IMR-90 (cell line): ENCODE results near the gene DPP6. TPM values are rescaled to one million over a fixed set of nuclear protein-coding genes. Genes with fewer than 3 reads are reported as not detected.

ENCODE experiments used
- ATAC-seq: fragments of 200-7000 bp; cut with Tn5 transposase; 2 replicates; pipeline ENCODE4 v1.9.1; 2020; ENCODE audit warnings: low read depth, mild to moderate bottlenecking, moderate library complexity
- BruUV-seq: library from RNA; stranded (reverse); fragments of 400-500 nt; replicated peaks from 2 replicates; lab custom pipeline; 2021; lab: Mats Ljungman, UMichigan
- CTCF ChIA-PET: fragments of 300-600 bp; formaldehyde crosslinking; extraction: SDS; loops from one replicate; lab custom pipeline; 2021; ENCODE audit warnings: antibody characterized with exemption; lab: Yijun Ruan, JAX
- POLR2A ChIA-PET: fragments of 300-600 bp; sonication (Branson Sonifier 250); formaldehyde crosslinking; loops from one replicate; lab custom pipeline; 2022; ENCODE audit warnings: antibody characterized with exemption; ENCODE audit not compliant: unreplicated experiment; lab: Charles Lee
- DNase-seq: peaks from one replicate; pipeline ENCODE4 v3.0.0; 2013
- H2AFZ ChIP-seq: replicated peaks from 2 replicates; pipeline ENCODE3; 2013; ENCODE audit warnings: low read length, mild to moderate bottlenecking; ENCODE audit not compliant: poor library complexity
- H2AK5ac ChIP-seq: 2 replicates; pipeline ENCODE4 v1.6.1; 2013; ENCODE audit warnings: low read depth, low read length, inconsistent platforms
- H2AK9ac ChIP-seq: replicated peaks from 2 replicates; pipeline ENCODE3; 2013; ENCODE audit warnings: mild to moderate bottlenecking, low read depth, low read length, moderate library complexity; ENCODE audit not compliant: poor library complexity
- H2BK120ac ChIP-seq: 2 replicates; pipeline ENCODE4 v1.6.1; 2013; ENCODE audit warnings: low read depth, low read length, inconsistent platforms
- H2BK15ac ChIP-seq: 3 replicates; pipeline ENCODE4 v1.6.1; 2013; ENCODE audit warnings: low read depth, low read length, inconsistent platforms
- H2BK20ac ChIP-seq: 2 replicates; pipeline ENCODE4 v1.6.1; 2013; ENCODE audit warnings: low read depth, mild to moderate bottlenecking, inconsistent platforms, low read length, moderate library complexity
- H2BK5ac ChIP-seq: 2 replicates; pipeline ENCODE4 v1.6.1; 2013; ENCODE audit warnings: mild to moderate bottlenecking, low read depth, low read length, inconsistent platforms; ENCODE audit not compliant: poor library complexity, severe bottlenecking
- H3K14ac ChIP-seq: replicated peaks from 2 replicates; pipeline ENCODE4 v1.6.1; 2013; ENCODE audit warnings: low read depth, low read length, inconsistent platforms
- H3K18ac ChIP-seq: 2 replicates; pipeline ENCODE4 v1.6.1; 2013; ENCODE audit warnings: low read depth, low read length, control low read depth
- H3K23ac ChIP-seq: 2 replicates; pipeline ENCODE4 v1.6.1; 2013; ENCODE audit warnings: low read depth, low read length, inconsistent platforms
- H3K27ac ChIP-seq: 2 replicates; pipeline ENCODE4 v1.5.1; 2013; ENCODE audit warnings: mild to moderate bottlenecking, control low read depth, low read length; ENCODE audit not compliant: insufficient read depth
- H3K27me3 ChIP-seq: 2 replicates; pipeline ENCODE4 v1.6.1; 2013; ENCODE audit warnings: low read length; ENCODE audit not compliant: control insufficient read depth, insufficient read depth
- H3K36me3 ChIP-seq: 2 replicates; pipeline ENCODE4 v1.6.1; 2013; ENCODE audit warnings: low read length, mixed read lengths; ENCODE audit not compliant: control insufficient read depth, insufficient read depth
- H3K4ac ChIP-seq: 2 replicates; pipeline ENCODE4 v1.6.1; 2013; ENCODE audit warnings: low read depth, low read length, inconsistent platforms
- H3K4me1 ChIP-seq: 2 replicates; pipeline ENCODE4 v1.6.1; 2013; ENCODE audit warnings: low read length, mixed read lengths; ENCODE audit not compliant: control insufficient read depth, insufficient read depth
- H3K4me2 ChIP-seq: 2 replicates; pipeline ENCODE4 v1.6.1; 2013; ENCODE audit warnings: low read depth, mild to moderate bottlenecking, control low read depth, low read length, moderate library complexity
- H3K4me3 ChIP-seq: 2 replicates; pipeline ENCODE4 v1.5.1; 2013; ENCODE audit warnings: low read depth, mild to moderate bottlenecking, control low read depth, low read length, moderate library complexity; ENCODE audit not compliant: insufficient read depth
- H3K56ac ChIP-seq: 2 replicates; pipeline ENCODE4 v1.6.1; 2013; ENCODE audit warnings: low read length, inconsistent platforms; ENCODE audit not compliant: insufficient read depth; ENCODE audit errors: extremely low read depth
- H3K79me1 ChIP-seq, 2 experiments: 2 replicates each; pipeline ENCODE4 v1.6.1; 2013; ENCODE audit warnings: low read length in 2 of 2, inconsistent platforms in 1 of 2, low read depth in 1 of 2
- H3K9ac ChIP-seq: 2 replicates; pipeline ENCODE4 v1.6.1; 2013; ENCODE audit warnings: low read depth, low read length, control low read depth
- H3K9me1 ChIP-seq: 2 replicates; pipeline ENCODE4 v1.6.1; 2013; ENCODE audit warnings: low read length, inconsistent platforms; ENCODE audit not compliant: insufficient read depth
- H3K9me3 ChIP-seq: 2 replicates; pipeline ENCODE4 v1.6.1; 2013; ENCODE audit warnings: low read length; ENCODE audit not compliant: control insufficient read depth, insufficient read depth
- H4K20me1 ChIP-seq: 2 replicates; pipeline ENCODE4 v1.6.1; 2013; ENCODE audit warnings: low read length, inconsistent platforms; ENCODE audit not compliant: insufficient read depth
- H4K5ac ChIP-seq: 2 replicates; pipeline ENCODE4 v1.6.1; 2013; ENCODE audit warnings: mild to moderate bottlenecking, low read depth, low read length, control low read depth
- H4K8ac ChIP-seq, 2 experiments: 2 replicates each; pipeline ENCODE4 v1.6.1; 2013; ENCODE audit warnings: low read depth in 2 of 2, low read length in 2 of 2, control low read depth in 1 of 2, inconsistent platforms in 1 of 2
- H4K91ac ChIP-seq: 2 replicates; pipeline ENCODE4 v1.6.1; 2013; ENCODE audit warnings: low read depth, low read length, inconsistent platforms; ENCODE audit not compliant: insufficient read depth
- BHLHE40 ChIP-seq: fragments of 150-350 bp; IDR thresholded peaks from 2 replicates; pipeline ENCODE4 v1.6.1; 2016; ENCODE audit warnings: mild to moderate bottlenecking, low read depth, low read length
- CEBPB ChIP-seq: IDR thresholded peaks from 2 replicates; pipeline ENCODE4 v1.6.1; 2012; ENCODE audit warnings: low read depth, low read length, improper control_type of control experiment
- CHD1 ChIP-seq: IDR thresholded peaks from 2 replicates; pipeline ENCODE4 v1.6.1; 2012; ENCODE audit warnings: low read depth, low read length, improper control_type of control experiment
- ELK1 ChIP-seq: fragments of 150-350 bp; IDR thresholded peaks from 2 replicates; pipeline ENCODE4 v1.6.1; 2016; ENCODE audit warnings: low read depth, mild to moderate bottlenecking, low read length, moderate library complexity, borderline replicate concordance
- FOS ChIP-seq: fragments of 150-350 bp; IDR thresholded peaks from 2 replicates; pipeline ENCODE4 v1.6.1; 2016; ENCODE audit warnings: low read depth, low read length
- MAZ ChIP-seq: IDR thresholded peaks from 2 replicates; pipeline ENCODE4 v1.6.1; 2012; ENCODE audit warnings: low read depth, mild to moderate bottlenecking, low read length, improper control_type of control experiment, moderate library complexity, borderline replicate concordance
- MXI1 ChIP-seq: IDR thresholded peaks from 2 replicates; pipeline ENCODE4 v1.6.1; 2012; ENCODE audit warnings: low read depth, mild to moderate bottlenecking, low read length, moderate library complexity, borderline replicate concordance
- NFE2L2 ChIP-seq: fragments of 150-350 bp; IDR thresholded peaks from 2 replicates; pipeline ENCODE4 v1.6.1; 2016; ENCODE audit warnings: low read depth, mild to moderate bottlenecking, low read length
- POLR2A ChIP-seq: IDR thresholded peaks from 2 replicates; pipeline ENCODE4 v1.6.1; 2012; ENCODE audit warnings: mild to moderate bottlenecking, low read depth, low read length
- RAD21 ChIP-seq: IDR thresholded peaks from 2 replicates; pipeline ENCODE4 v1.6.1; 2012; ENCODE audit warnings: low read length, improper control_type of control experiment
- RCOR1 ChIP-seq: IDR thresholded peaks from 2 replicates; pipeline ENCODE4 v1.6.1; 2012; ENCODE audit warnings: mild to moderate bottlenecking, low read length, improper control_type of control experiment; ENCODE audit not compliant: insufficient replicate concordance
- RFX5 ChIP-seq: IDR thresholded peaks from 2 replicates; pipeline ENCODE4 v1.8.0; 2012; ENCODE audit warnings: low read depth, mild to moderate bottlenecking, low read length, moderate library complexity
- WGBS, 2 experiments: methylation state at CpG; one replicate each; pipeline versions ENCODE4 v1.1.5 to v1.1.7; 2013; ENCODE audit warnings: missing lambda C conversion rate in 2 of 2; ENCODE audit not compliant: insufficient read length in 1 of 2; ENCODE audit errors: extremely low coverage in 2 of 2; 5-methylcytosine and 5-hydroxymethylcytosine counted together
- dilution Hi-C: fragments of 300-500 bp; cut with HindIII; formaldehyde crosslinking; loops from one replicate; pipeline ENCODE4 v1.14.3; 2018; ENCODE audit warnings: low sequenced_read_pairs; ENCODE audit not compliant: unreplicated experiment
- in situ Hi-C: fragments of 300-500 bp; cut with MboI; formaldehyde crosslinking; loops from 3 replicates; pipeline ENCODE4 v1.14.3; 2019; ENCODE audit warnings: low sequenced_read_pairs, inconsistent platforms, mixed read lengths
- intact Hi-C: fragments of 100-400 bp; cut with micrococcal nuclease; formaldehyde crosslinking; loops from 2 replicates; pipeline ENCODE4 v1.10.0; 2022
- polyA plus RNA-seq, 3 experiments: library from polyadenylated mRNA; depleted of rRNA; stranded (reverse); fragments of >200 nt; gene quantifications; 2 replicates each; pipeline ENCODE4 v1.2.3, GENCODE V29; 2012; ENCODE audit warnings: low replicate concordance in 1 of 3
- total RNA-seq: library from RNA; depleted of rRNA; stranded (reverse); fragments of >200 nt; gene quantifications from 2 replicates; pipeline ENCODE4 v1.2.3, GENCODE V29; 2012

DPP6 gene
- total and polyA plus RNA-seq, 2 of the 4 experiments (the other 2 are of a cell fraction) = not detected

GRCh38 chr7:154735766-154736165 lies 683.6 kb downstream of the DPP6 start:
- no peak overlapping the region for H3K4me2 ChIP-seq
- no peak overlapping the region for H3K4ac ChIP-seq
- H4K20me1 ChIP-seq = no peaks in the 10 kb centered on the region
- in situ Hi-C loops (no loop called here), intact Hi-C loops (no loop called here), dilution Hi-C loops (no loop called here)
- no TSS peak for BruUV-seq
- H2BK15ac ChIP-seq = no peak overlapping the region
- TF ChIP-seq CHD1 (no peak), CEBPB (no peak), MAZ (no peak), POLR2A (no peak), FOS (no peak), RCOR1 (no peak), NFE2L2 (no peak), BHLHE40 (no peak), RAD21 (no peak), ELK1 (no peak), MXI1 (no peak), RFX5 (no peak)
- ATAC-seq (no peak), DNase-seq (no peak)
- H2AFZ ChIP-seq = no peak overlapping the region
- no peak overlapping the region for H3K18ac ChIP-seq
- H2AK9ac ChIP-seq = no peak overlapping the region
- no peak overlapping the region for H3K56ac ChIP-seq
- no peaks in the 10 kb centered on the region for H3K36me3 ChIP-seq
- no peak overlapping the region for H3K9ac ChIP-seq
- H4K91ac ChIP-seq = no peak overlapping the region
- no peak overlapping the region for H4K5ac ChIP-seq
- no peaks in the 10 kb centered on the region for H3K9me1 ChIP-seq
- no peaks in the 10 kb centered on the region for H3K79me1 ChIP-seq
- no peaks in the 10 kb centered on the region for H3K27me3 ChIP-seq
- no peaks in the 10 kb centered on the region for H3K4me1 ChIP-seq
- no peak overlapping the region for H3K4me3 ChIP-seq
- H3K14ac ChIP-seq = no peak overlapping the region
- POLR2A ChIA-PET = no interaction called here
- no peak overlapping the region for H4K8ac ChIP-seq
- H3K23ac ChIP-seq = no peak overlapping the region
- H3K27ac ChIP-seq = no peak overlapping the region
- CTCF ChIA-PET = no interaction called here
- no peak overlapping the region for H2BK20ac ChIP-seq
- H2AK5ac ChIP-seq = no peak overlapping the region
- peaks cover 31% of the 10 kb centered on the region for H3K9me3 ChIP-seq
- H2BK120ac ChIP-seq = no peak overlapping the region
- no peak overlapping the region for H2BK5ac ChIP-seq
- no CpG with 5 or more reads among the region's 3 CpGs for WGBS, 2 experiments
